ENCODE data around the gene DNASE2.

DNASE2 gene

DNA sequence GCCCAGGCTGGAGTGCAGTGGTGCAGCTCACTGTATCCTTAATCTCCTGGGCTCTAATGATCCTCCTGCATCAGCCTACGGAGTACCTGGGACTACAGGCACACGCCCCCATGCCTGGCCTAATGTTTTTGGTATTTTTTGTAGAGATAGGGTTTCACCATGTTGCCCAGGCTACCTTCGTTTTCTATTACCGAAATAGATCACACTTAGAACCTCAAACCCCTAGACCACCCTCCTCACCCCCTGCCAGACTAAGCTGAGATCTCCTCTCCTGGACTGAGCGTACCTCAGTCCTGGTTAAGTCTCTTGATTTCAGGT is 5.4 kb upstream of the DNASE2 start:
- DNase-seq: no peak

DNA sequence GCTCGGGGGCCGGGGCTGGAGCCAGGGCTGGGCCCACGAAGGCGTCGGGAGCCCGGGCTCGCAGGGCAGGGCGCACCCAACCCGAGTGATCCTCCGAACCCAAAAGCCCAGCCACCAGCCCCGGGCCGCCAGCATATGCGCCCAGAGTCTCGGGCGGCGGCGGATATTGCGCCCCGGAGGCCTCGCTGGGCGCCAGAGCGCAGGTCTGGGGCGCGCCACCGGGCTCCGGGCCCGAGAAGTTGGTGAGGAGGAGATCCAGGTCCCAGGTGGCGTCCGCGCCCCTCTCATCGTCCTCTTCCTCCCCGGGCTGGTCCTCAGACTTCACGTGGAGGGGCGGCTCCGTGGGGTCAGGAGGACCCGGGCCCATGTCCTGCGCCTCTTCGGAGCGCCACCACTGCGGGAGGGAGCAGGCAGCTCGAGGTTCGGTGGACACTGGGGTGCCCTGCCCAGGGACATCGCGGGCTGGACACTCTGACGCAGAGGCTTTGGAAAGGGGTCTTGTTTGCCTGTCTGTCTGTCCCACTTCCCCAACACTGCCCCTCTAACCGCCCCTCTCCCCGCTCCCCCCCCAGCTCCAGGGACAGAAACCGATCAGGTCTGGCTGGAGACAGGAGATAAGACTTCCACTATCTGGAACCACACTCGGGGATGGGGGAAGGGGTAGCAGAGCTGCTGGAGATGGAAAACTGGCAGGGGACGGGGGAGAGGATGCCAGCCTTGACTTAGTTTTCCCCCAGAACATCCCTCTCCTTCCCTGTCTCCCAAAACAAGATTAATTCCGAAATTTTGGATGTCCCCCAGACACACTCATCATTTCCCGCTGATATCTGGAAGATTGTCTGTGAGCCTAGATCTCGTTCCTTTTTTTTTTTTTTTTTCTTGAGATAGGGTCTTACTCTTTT is 4.8 kb upstream of the DNASE2 start:
- no peak for DNase-seq

DNA sequence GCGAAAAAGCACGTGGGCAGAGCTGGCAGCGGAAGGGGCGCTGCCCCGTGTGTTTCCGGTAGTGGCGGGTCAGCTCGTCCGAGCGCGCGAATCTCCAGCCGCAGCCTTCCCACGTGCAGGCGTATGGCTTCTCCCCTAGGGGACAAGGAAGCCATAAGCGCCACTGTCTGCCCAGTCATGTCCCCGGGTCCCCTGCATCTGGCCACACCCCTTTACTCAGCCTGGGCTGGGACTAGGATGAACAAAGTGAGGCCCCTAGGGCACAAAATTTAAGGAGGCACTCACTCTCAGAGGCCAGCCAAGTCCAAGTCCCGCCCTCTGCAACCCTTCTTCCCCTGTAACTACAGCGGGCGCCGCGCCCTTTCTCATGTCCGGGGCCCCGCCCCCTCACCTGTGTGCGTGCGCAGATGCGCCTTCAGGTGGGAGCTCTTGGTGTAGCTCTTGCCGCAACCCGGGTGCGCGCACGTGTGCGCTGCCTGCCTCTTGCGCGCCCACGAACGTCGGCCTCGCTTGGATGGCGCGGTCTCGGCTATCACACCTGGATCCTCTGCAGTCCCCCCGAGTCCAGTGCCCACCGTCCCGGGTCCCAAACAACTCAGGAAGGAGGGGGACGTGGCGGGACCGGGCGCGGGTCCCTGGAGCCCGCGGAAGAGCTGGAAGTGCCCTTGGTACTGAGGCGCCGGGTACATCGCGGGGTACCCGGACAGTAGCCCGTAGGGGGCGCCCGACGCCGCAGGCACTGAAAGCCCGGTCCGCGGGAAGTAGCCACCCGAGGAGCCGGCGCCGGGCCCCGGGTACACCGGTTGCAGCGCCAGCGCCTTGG is 3.9 kb upstream of the DNASE2 start:
- peak; percentile 37 to 44 for DNase-seq

DNA sequence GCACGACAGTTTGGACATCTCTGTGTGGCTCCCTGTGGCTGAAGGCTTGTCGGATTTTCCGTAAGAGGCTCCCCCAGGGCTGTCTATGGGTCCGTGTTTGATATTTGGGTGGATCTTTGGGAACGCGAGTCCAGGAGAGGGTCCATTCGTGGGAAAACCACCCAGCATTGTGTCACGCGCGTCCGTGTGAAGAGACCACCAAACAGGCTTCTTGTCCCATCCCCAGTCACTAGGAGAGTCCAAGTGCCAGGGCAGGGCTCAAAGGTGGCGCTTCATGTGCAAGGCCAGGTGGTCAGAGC is 3.3 kb upstream of the DNASE2 start:
- no peak for DNase-seq

DNA sequence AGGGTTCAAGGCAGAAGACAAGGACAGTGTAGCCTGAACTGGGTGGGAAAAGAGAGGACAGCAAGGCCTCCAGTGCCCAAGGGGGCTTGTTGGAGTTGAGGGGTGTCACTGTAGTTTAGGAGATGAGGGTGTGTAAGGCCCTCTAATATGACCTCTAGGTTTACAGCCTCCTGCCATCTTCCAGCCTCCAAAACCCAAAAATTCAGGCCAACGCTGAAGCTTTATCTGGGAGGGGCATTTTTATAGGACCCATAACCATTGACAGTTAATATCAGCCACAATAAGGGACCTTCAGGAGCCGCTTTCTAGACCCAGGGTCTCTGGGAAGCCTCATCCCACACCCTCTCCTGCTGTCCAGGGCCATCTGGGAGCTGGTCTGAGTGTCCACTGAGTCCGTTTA is 3.0 kb upstream of the DNASE2 start:
- no peak for DNase-seq

DNA sequence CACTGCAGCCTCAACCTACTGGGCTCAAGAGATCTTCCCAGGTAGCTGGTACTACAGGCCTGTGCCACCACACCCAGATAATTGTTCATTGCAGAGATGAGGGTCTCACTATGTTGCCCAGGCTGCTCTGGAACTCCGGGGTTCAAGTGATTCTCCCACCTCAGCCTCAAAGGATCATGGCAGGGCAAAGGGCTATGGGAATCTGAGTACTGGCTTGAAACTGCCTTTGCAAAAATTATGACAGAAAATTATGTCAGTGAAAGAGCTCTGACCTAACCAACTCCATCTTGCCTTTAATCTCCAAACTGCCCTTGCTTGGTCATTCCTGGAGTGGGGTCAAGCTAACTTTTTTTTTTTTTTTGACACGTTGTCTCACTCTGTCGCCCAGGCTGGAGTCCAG is 1.3 kb upstream of the DNASE2 start:
- no peak for DNase-seq

DNA sequence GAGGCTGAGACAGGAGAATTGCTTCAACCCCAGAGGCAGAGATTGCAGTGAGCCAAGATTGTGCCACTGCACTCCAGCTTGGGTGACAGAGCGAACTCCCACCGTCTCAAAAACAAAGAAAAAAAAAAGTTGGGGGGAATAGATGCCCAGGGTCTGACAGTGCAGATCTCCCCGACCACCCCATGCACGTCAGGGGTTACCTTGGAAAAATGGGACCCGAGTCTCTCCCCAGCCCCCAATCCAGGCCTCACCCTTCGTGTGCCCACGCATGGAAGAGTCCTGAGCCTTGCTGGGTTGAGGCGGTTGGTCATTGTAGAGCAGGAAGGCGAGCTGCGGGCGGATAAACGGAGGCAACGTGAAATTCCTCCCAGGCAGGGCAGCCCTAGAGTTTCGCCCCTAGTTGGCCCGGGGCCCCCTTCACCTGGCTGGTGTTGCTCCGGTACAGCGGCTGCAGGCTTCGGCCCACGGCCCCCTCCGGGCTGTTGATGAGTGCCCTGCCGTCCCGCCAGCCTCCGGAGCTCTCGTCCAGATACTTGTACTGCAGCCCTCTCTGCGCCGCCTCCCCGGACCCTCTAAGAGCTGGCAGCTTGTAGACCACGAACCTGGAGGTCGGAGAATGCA is 588 bp downstream of the DNASE2 start:
- DNase-seq: no peak

DNA sequence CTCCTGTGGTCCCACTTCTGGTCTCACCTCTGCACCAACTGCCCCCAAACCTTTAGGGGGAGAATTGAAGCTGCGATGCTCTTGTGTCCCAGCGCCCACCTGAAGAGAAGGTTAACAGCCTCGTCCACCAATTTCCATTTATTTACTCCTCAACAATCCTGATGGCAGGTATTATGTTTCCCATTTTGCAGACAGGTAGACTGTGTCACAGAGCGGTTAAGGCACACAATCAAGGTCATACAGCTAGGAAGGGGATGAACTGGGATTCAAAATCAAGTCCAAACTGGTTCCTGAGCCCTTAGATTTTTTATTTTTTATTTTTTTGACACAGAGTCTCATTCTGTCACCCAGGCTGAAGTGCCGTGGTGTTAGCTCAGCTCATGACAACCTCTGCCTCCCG is 6.2 kb downstream of the DNASE2 start:
- DNase-seq: no peak

DNA sequence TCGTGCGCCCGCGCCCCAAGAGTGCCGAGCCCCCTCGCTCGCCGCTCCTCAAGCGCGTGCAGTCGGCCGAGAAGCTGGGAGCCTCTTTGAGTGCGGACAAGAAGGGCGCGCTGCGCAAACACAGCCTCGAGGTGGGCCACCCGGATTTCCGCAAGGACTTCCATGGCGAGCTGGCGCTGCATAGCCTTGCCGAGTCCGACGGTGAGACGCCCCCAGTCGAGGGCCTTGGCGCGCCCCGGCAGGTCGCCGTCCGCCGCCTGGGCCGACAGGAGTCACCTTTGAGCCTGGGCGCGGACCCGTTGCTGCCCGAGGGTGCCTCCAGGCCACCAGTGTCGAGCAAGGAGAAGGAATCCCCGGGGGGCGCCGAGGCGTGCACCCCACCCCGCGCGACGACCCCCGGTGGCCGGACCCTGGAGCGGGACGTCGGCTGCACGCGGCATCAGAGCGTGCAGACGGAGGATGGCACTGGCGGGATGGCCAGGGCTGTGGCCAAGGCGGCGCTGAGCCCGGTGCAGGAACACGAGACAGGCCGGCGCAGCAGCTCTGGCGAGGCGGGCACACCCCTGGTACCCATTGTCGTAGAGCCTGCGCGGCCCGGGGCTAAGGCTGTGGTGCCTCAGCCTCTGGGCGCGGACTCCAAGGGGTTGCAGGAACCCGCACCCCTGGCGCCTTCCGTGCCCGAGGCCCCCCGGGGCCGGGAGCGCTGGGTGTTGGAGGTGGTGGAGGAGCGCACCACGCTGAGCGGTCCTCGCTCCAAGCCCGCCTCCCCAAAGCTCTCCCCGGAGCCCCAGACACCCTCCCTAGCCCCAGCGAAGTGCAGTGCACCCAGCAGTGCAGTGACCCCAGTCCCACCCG is 7.1 kb downstream of the DNASE2 start:
- DNase-seq: no peak

DNA sequence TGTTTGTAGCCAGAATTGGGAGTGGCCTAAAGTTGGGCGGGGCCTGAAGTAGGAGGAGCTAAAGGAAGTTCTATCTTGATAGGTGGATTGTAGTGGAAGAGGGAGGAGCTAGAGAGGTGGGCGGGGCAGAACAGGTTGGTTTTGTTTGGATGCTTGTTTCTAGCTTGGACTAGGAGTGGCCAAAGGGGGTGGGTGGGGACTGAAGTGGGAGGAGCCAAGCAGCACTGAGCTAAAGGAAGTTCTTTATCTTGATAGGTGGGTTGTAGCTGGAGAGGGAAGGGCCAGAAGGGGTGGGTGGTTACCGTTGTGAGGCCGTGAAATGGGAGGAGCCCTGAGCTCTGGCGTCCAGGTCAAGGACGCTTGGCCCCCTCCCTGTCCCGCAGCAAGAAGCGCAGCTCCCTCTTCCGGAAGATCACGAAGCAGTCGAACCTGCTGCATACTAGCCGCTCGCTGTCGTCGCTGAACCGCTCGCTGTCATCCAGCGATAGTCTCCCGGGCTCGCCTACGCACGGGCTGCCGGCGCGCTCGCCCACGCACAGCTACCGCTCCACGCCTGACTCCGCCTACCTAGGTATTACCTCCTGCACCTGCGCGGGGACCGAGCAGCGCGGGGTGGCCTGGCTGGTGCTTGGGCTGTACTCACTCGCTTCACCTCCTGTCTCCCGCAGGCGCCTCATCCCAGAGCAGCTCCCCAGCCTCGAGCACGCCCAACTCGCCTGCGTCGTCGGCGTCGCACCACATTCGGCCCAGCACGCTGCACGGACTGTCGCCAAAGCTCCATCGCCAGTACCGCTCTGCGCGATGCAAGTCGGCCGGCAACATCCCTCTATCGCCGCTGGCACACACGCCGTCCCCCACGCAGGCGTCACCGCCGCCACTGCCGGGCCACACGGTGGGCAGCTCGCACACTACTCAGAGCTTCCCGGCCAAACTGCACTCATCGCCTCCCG is 8.0 kb downstream of the DNASE2 start:
- DNase-seq: no peak

DNA sequence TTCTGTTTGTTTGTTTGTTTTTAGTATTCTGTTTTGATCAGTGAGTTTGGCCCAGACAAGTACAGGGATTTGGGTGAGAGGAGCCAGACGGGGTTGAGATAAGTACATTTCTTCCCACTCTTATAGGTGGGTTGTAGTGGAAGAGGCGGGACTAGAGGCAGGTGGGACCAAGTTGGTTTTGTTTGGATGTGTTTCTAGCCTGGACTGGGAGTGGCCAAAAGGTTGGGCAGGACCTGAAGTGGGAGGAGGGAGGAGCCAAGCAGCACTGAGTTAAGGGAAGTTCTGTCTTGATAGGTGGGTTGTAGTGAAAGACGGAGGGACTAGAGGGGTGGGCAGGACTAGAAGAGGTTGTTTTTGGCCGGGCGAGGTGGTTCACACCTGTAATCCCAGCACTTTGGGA is 9.0 kb downstream of the DNASE2 start:
- no peak for DNase-seq

DNA sequence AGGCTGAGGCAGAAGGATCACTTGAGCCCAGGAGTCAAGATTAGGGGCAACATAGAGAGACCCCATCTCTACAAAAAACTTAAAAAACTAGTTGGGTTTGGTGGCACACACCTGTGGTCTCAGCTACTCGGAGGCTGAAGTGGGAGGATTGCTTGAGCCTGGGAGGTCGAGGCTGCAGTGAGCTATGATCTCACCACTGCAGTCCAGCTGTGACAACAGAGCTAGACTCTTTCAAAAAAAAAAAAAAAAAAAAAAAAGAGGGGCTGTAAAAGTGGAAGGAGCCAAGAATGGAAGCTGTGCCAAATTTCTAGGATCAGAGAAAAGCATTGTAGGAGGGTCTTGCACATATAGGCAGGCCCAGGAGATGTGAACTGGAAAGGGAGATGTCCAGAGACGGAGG is 9.6 kb downstream of the DNASE2 start:
- no peak for DNase-seq

DNA sequence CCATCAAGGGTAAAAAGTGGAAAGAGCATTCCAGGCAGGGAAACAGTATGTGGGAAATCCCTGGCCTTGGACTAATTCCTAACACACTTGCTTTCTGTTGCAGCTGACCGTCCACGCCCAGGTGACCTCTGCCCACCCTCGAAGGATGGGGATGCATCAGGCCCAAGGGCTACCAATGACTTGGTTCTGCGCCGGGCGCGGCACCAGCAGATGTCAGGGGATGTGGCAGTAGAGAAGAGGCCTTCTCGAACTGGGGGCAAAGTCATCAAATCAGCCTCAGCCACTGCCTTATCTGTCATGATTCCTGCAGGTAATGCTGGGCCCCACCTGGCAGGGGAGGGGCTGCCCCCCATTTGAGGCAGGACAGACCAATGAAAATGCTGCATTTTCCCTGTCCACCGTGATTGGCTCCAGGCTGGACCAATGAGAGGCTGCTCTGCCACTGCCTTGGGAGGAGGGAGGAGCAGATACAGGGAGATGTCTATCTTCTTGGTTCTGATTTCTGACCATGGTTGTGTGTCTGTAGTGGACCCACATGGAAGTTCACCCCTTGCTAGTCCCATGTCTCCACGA is 12.6 kb downstream of the DNASE2 start:
- no peak for DNase-seq

DNA sequence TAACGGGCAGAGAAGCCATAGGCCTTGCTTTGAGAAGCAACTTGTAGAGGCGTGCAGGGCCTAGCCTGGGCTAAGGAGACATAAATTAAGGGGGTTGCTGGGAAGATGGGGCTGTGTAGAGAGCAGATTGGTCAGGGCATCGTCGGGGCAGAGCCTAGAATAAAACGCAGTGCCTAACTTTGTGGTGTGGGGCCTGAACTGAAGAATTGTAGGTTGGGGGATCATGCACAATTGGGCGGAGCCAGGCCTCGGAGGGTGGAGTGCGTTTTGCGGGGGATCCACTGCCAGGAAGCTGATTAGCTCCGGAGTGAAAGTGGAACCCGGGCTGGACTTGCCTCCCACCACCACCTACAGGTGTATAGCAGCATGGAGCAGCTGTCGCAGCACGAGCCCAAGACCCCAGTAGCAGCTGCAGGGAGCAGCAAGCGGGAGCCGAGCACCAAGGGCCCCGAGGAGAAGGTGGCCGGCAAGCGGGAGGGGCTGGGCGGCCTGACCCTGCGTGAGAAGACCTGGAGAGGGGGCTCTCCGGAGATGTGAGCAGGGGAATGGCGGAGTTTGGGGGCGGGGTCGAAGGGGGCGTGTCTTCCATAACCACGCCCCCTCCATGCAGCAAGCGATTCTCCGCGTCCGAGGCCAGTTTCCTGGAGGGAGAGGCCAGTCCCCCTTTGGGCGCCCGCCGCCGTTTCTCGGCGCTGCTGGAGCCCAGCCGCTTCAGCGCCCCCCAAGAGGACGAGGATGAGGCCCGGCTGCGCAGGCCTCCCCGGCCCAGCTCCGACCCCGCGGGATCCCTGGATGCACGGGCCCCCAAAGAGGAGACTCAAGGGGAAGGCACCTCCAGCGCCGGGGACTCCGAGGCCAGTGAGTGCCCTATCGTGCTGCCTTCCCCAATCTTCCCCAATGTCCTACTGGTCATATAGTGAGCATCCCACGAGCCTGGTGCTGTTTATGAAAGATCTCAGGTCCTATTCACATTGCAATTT is 13.8 kb downstream of the DNASE2 start:
- DNase-seq: peak; percentile 28 to 65

DNA sequence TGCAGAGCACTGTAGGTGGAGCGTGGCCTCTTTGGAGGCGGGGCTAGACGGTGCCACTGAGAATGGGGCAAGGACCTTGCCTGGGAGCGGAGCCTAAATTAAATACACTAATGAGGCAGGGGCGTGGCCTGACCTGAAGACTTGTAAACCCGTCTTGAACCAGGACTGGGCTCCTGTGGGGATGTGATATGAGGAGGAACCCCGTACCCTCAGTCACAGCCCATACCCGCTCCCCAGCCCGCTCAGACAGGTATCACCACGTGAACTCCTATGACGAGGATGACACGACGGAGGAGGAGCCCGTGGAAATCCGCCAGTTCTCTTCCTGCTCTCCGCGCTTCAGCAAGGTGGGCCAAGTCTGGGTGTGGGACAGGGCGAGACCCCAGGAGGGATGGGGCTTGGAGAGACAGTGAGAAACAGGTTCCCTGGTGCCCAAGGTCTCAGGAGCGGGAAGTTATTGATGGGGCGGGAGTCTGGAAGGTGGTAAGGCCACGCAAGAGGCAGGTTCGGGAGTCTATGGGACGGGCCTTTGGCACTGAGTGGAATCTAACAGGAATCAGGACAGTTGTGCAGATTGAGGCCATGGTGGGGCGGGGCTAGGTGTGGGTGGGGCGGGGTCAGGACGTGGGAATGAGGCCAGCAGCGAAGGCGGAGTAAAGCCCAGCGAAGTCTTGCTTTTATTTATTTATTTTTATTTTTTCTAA is 14.7 kb downstream of the DNASE2 start:
- DNase-seq: no peak

DNA sequence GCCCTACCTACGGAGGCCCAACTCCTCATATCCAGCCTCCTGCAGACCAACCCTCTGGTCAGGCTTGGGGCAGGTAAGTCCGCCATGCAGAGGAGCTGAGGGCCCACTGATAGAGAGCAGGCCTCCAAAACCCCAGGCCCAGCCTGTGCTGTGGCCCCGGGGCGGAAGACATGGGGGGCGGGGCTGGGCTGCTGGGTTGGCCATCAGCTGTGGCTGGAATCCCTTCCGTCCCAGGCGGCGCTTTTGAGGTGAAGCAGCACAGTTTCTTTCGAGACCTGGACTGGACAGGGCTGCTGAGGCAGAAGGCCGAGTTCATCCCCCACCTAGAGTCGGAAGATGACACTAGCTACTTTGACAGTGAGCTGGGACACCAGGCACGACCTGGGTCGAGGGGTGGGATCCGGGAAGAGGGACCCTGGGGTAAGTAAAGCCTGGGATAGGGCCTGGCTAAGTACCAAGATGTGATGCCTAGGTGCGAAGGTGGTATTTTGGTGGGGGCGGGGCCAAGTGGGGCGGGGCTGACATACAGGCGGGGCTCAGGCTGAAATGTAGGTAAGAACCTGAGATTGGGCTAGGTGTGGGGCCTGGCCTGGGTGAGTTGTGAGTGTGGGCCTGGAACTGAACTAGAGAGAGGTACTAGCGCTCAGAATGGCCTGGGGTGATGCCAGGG is 15.4 kb downstream of the DNASE2 start:
- DNase-seq: no peak

DNA sequence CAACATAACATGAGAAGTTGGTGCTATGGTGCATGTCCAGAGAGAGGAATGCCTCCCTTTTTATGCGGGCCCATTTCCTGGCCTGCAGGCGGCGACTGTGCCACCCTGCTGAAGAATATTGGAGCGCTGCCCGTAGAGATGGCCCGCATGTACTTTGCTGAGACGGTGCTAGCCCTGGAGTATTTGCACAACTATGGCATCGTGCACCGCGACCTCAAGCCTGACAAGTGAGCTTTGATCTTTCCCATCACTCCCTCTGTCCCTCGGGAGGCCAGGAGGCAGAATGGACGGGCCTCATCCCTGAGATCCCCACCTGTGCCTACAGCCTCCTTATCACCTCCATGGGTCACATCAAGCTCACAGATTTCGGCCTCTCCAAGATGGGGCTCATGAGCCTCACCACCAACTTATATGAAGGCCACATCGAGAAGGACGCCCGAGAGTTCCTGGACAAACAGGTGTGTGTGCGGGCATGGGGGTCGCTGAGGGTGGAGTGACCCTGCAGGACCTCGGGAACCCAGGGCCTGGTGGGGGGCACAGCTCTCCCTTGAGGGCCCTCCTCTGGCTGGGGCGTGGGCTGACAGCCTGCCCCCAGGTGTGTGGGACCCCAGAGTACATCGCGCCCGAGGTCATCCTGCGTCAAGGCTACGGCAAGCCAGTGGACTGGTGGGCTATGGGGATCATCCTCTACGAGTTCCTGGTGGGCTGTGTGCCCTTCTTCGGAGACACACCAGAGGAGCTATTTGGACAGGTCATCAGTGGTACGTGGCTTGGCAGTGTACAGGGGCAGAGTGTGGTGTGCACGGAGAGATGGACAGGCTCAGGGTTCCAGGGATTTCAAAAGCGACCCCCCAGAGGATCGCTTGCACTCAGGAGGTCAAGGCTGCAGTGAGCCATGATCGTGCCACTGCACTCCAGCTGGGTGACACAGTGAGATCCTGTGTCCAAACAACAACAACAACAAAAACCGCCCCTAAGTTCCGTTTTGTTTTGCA is 16.2 kb downstream of the DNASE2 start:
- no peak for DNase-seq

DNA sequence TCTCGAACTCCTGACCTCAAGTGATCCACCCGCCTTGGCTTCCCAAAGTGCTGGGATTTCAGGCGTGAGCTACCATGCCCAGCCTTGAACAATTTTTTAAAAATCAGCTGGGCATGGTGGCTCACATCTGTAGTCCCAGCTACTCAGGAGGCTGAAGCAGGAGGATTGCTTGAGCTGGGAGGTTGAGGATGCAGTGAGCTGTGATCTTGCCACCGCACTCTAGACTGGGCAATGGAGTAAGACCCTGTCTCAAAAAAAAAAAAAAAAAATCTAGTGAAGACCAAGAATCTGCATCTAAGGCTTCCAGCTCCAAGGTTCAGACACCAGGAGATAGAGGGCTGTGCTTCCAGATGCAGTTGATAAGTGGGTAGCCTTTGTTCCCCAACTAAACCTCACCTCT is 17.1 kb downstream of the DNASE2 start:
- no peak for DNase-seq
